WTC11 (cell line): Measurements from ENCODE around the gene EIF5. TPM values are rescaled to one million over a fixed set of nuclear protein-coding genes. Genes with fewer than 3 reads are reported as not detected.

Experiments used
- ATAC-seq: fragments of 200-7000 bp; cut with Tn5 transposase; 2 replicates; pipeline ENCODE4 v1.10.0; 2021; ENCODE audit warnings: mild to moderate bottlenecking, moderate library complexity
- CTCF ChIA-PET: fragments of 300-600 bp; sonication (Branson Sonifier 250); formaldehyde crosslinking; loops from one replicate; lab custom pipeline; 2021; ENCODE audit warnings: antibody characterized with exemption; lab: Charles Lee
- POLR2A ChIA-PET: fragments of 350-600 bp; sonication (Branson Sonifier 250); formaldehyde crosslinking; loops from one replicate; lab custom pipeline; 2021; ENCODE audit warnings: antibody characterized with exemption; lab: Charles Lee
- DNase-seq: peaks from one replicate; pipeline ENCODE4 v3.0.0; 2021; ENCODE audit warnings: low spot score
- H3K27ac Mint-ChIP-seq: 2 replicates; pipeline ENCODE4 v1.8.0; 2021; ENCODE audit warnings: mixed read lengths
- H3K27me3 Mint-ChIP-seq: 2 replicates; pipeline ENCODE4 v1.8.0; 2021; ENCODE audit warnings: low read depth, mild to moderate bottlenecking, moderate library complexity, mixed read lengths
- H3K36me3 Mint-ChIP-seq: 2 replicates; pipeline ENCODE4 v1.8.0; 2021; ENCODE audit warnings: mixed read lengths
- H3K4me1 Mint-ChIP-seq: 2 replicates; pipeline ENCODE4 v1.8.0; 2022; ENCODE audit warnings: mixed read lengths
- H3K4me3 Mint-ChIP-seq: 2 replicates; pipeline ENCODE4 v1.8.0; 2021; ENCODE audit warnings: mild to moderate bottlenecking, moderate library complexity, mixed read lengths
- H3K9me3 Mint-ChIP-seq: 2 replicates; pipeline ENCODE4 v1.8.0; 2021; ENCODE audit warnings: mixed read lengths
- EMX1 ChIP-seq: fragments of 250-450 bp; sonication (Bioruptor Pico); IDR thresholded peaks from 2 replicates; pipeline ENCODE4 v1.8.0; 2021; ENCODE audit warnings: mild to moderate bottlenecking
- MXD4 ChIP-seq: fragments of 250-450 bp; sonication (Bioruptor Pico); IDR thresholded peaks from 2 replicates; pipeline ENCODE4 v1.8.0; 2021; ENCODE audit warnings: mild to moderate bottlenecking, moderate library complexity, borderline replicate concordance
- NFYB ChIP-seq: sonication (generic); formaldehyde crosslinking; conservative IDR thresholded peaks from 2 replicates; pipeline ENCODE4 v1.8.0; 2022; ENCODE audit warnings: low read depth, missing genetic modification reagents
- PRRX2 ChIP-seq: fragments of 250-450 bp; sonication (Bioruptor Pico); IDR thresholded peaks from 2 replicates; pipeline ENCODE4 v1.8.0; 2021; ENCODE audit warnings: mild to moderate bottlenecking
- TEAD4 ChIP-seq: sonication (generic); formaldehyde crosslinking; IDR thresholded peaks from 2 replicates; pipeline ENCODE4 v1.8.0; 2022; ENCODE audit warnings: mild to moderate bottlenecking, missing genetic modification reagents
- ZNF138 ChIP-seq: sonication (generic); formaldehyde crosslinking; conservative IDR thresholded peaks from 2 replicates; pipeline ENCODE4 v1.8.1; 2022; ENCODE audit warnings: mild to moderate bottlenecking, moderate library complexity, missing genetic modification reagents
- ZNF396 ChIP-seq: fragments of 250-450 bp; sonication (Bioruptor Pico); IDR thresholded peaks from 2 replicates; pipeline ENCODE4 v1.8.0; 2021; ENCODE audit warnings: mild to moderate bottlenecking, moderate library complexity, borderline replicate concordance
- total RNA-seq: library from RNA; stranded (reverse); gene quantifications from 3 replicates; pipeline ENCODE4 v1.2.3, GENCODE V29; 2021
- TF ChIP-seq, protein P1 (sequence below): sonication (generic); formaldehyde crosslinking; IDR thresholded peaks from 2 replicates; pipeline ENCODE4 v1.8.1; 2023; ENCODE audit warnings: mild to moderate bottlenecking, missing genetic modification reagents, borderline replicate concordance
- TF ChIP-seq, protein P2 (sequence below): fragments of 250-450 bp; sonication (Bioruptor Pico); IDR thresholded peaks from 2 replicates; pipeline ENCODE4 v1.8.0; 2021; ENCODE audit warnings: mild to moderate bottlenecking
- TF ChIP-seq, protein P3 (sequence below): sonication (generic); formaldehyde crosslinking; IDR thresholded peaks from 2 replicates; pipeline ENCODE4 v1.8.0; 2023; ENCODE audit warnings: missing genetic modification reagents
- TF ChIP-seq, protein P4 (sequence below): sonication (generic); formaldehyde crosslinking; IDR thresholded peaks from 2 replicates; pipeline ENCODE4 v1.8.0; 2022; ENCODE audit warnings: mild to moderate bottlenecking, missing genetic modification reagents
- TF ChIP-seq, protein P5 (sequence below): sonication (generic); formaldehyde crosslinking; IDR thresholded peaks from 2 replicates; pipeline ENCODE4 v1.8.1; 2023; ENCODE audit warnings: mild to moderate bottlenecking, missing genetic modification reagents
- TF ChIP-seq, protein P6 (sequence below): sonication (generic); formaldehyde crosslinking; conservative IDR thresholded peaks from 2 replicates; pipeline ENCODE4 v1.8.1; 2023; ENCODE audit warnings: mild to moderate bottlenecking, low read depth, missing genetic modification reagents, moderate library complexity

Gene EIF5
- total RNA-seq, 1 experiment from 2014 or later = 282 TPM

DNA sequence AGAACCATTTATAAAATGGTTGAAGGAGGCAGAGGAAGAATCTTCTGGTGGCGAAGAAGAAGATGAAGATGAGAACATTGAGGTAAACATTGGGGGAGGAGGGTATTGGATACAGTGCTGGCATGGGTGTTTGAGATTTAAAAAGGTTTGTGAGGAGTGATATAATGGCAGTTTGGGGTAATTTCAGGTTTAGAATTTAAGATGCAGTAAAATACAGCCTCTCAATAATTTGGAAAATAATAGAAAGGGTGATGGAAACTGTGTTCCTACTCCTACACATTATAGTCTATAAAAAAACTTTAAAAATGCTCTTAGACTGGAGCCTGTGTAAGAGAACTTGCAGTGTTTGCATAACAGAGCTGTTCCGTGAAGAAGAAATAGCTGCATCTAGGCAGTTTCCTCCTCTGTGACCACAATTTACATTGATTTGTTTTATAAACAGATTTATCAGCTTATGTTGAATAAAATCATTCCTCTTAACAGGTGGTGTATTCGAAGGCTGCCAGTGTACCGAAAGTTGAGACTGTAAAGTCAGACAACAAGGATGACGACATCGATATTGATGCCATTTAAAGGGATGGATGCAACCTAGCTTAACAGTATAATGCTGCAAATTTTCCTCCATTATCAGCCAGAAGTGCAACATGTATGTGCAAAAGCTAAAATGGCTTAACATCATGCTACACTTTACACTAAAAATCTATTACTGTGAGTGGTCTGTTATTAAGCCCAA lies 6.6 kb downstream of the EIF5 start (continued):
- TF ChIP-seq, protein P1, sequence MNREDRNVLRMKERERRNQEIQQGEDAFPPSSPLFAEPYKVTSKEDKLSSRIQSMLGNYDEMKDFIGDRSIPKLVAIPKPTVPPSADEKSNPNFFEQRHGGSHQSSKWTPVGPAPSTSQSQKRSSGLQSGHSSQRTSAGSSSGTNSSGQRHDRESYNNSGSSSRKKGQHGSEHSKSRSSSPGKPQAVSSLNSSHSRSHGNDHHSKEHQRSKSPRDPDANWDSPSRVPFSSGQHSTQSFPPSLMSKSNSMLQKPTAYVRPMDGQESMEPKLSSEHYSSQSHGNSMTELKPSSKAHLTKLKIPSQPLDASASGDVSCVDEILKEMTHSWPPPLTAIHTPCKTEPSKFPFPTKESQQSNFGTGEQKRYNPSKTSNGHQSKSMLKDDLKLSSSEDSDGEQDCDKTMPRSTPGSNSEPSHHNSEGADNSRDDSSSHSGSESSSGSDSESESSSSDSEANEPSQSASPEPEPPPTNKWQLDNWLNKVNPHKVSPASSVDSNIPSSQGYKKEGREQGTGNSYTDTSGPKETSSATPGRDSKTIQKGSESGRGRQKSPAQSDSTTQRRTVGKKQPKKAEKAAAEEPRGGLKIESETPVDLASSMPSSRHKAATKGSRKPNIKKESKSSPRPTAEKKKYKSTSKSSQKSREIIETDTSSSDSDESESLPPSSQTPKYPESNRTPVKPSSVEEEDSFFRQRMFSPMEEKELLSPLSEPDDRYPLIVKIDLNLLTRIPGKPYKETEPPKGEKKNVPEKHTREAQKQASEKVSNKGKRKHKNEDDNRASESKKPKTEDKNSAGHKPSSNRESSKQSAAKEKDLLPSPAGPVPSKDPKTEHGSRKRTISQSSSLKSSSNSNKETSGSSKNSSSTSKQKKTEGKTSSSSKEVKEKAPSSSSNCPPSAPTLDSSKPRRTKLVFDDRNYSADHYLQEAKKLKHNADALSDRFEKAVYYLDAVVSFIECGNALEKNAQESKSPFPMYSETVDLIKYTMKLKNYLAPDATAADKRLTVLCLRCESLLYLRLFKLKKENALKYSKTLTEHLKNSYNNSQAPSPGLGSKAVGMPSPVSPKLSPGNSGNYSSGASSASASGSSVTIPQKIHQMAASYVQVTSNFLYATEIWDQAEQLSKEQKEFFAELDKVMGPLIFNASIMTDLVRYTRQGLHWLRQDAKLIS (CRISPR knock-in tag) = no peak
- TF ChIP-seq, protein P2, sequence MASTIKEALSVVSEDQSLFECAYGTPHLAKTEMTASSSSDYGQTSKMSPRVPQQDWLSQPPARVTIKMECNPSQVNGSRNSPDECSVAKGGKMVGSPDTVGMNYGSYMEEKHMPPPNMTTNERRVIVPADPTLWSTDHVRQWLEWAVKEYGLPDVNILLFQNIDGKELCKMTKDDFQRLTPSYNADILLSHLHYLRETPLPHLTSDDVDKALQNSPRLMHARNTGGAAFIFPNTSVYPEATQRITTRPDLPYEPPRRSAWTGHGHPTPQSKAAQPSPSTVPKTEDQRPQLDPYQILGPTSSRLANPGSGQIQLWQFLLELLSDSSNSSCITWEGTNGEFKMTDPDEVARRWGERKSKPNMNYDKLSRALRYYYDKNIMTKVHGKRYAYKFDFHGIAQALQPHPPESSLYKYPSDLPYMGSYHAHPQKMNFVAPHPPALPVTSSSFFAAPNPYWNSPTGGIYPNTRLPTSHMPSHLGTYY (CRISPR knock-in tag) = no peak
- TF ChIP-seq TEAD4 (CRISPR knock-in tag) = no peak
- TF ChIP-seq, protein P3, sequence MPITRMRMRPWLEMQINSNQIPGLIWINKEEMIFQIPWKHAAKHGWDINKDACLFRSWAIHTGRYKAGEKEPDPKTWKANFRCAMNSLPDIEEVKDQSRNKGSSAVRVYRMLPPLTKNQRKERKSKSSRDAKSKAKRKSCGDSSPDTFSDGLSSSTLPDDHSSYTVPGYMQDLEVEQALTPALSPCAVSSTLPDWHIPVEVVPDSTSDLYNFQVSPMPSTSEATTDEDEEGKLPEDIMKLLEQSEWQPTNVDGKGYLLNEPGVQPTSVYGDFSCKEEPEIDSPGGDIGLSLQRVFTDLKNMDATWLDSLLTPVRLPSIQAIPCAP (CRISPR knock-in tag) = no peak
- TF ChIP-seq, protein P4, sequence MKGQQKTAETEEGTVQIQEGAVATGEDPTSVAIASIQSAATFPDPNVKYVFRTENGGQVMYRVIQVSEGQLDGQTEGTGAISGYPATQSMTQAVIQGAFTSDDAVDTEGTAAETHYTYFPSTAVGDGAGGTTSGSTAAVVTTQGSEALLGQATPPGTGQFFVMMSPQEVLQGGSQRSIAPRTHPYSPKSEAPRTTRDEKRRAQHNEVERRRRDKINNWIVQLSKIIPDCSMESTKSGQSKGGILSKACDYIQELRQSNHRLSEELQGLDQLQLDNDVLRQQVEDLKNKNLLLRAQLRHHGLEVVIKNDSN (CRISPR knock-in tag) = no peak
- TF ChIP-seq EMX1 (CRISPR knock-in tag) = no peak

DNA sequence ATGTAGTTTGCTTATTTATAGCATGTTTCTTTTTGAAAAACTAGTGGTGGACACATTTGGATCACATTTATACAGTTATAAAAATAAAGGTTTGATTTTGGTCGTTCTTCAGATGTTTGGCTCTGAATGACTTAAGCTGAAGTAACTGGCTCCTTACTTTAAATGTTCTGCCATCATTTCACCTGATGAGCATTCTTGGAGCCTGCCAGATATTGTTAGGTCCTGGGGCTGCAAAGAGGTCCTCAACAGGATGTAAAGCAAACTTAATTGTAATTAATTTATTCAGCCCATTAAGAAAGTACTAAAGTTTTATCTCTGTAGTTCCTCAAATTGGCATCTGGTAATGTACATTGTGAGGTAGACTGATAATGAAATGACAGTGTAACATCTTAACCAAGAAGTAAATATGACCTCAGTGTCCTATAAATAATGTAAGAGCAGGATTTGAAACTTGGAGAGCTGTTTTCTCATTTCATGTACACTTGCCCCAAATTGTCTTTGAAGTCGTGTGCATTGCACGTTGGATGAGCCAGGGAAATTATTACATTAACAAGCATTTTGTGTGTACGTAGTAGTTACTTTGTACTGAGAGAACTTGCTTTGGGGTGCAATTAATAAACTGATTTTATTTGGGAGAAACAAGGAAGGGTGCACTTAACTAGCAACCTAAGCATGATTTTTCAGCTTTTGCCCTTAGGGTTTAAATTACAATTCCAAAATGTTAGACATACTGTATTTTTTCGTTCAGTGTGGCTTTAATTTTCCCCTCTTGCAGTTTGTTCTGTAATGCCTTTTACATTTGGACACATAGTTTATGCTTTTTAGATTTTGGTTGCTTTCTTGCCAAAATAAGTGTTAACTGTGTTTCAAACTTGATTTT lies 7.5 kb downstream of the EIF5 start:
- Mint-ChIP-seq H3K36me3 (peaks cover 85% of the 10 kb centered on the region), H3K4me1 (peaks cover 7% of the 10 kb centered on the region; the same call in 1 of the 2 replicates), H3K9me3 (no peaks in the 10 kb centered on the region), H3K27ac (no peak overlapping the region; the same call in 1 of the 2 replicates), H3K27me3 (no peaks in the 10 kb centered on the region), H3K4me3 (no peak overlapping the region)
- TF ChIP-seq NFYB (no peak), MXD4 (CRISPR knock-in tag) (no peak), ZNF138 (CRISPR knock-in tag) (no peak), ZNF396 (CRISPR knock-in tag) (no peak), PRRX2 (CRISPR knock-in tag) (no peak)
- TF ChIP-seq, protein P5, sequence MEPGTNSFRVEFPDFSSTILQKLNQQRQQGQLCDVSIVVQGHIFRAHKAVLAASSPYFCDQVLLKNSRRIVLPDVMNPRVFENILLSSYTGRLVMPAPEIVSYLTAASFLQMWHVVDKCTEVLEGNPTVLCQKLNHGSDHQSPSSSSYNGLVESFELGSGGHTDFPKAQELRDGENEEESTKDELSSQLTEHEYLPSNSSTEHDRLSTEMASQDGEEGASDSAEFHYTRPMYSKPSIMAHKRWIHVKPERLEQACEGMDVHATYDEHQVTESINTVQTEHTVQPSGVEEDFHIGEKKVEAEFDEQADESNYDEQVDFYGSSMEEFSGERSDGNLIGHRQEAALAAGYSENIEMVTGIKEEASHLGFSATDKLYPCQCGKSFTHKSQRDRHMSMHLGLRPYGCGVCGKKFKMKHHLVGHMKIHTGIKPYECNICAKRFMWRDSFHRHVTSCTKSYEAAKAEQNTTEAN (CRISPR knock-in tag) = no peak
- TF ChIP-seq, protein P6, sequence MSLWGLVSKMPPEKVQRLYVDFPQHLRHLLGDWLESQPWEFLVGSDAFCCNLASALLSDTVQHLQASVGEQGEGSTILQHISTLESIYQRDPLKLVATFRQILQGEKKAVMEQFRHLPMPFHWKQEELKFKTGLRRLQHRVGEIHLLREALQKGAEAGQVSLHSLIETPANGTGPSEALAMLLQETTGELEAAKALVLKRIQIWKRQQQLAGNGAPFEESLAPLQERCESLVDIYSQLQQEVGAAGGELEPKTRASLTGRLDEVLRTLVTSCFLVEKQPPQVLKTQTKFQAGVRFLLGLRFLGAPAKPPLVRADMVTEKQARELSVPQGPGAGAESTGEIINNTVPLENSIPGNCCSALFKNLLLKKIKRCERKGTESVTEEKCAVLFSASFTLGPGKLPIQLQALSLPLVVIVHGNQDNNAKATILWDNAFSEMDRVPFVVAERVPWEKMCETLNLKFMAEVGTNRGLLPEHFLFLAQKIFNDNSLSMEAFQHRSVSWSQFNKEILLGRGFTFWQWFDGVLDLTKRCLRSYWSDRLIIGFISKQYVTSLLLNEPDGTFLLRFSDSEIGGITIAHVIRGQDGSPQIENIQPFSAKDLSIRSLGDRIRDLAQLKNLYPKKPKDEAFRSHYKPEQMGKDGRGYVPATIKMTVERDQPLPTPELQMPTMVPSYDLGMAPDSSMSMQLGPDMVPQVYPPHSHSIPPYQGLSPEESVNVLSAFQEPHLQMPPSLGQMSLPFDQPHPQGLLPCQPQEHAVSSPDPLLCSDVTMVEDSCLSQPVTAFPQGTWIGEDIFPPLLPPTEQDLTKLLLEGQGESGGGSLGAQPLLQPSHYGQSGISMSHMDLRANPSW = no peak
- CTCF ChIA-PET = no interaction called here
- ATAC-seq = no peak
- POLR2A ChIA-PET = no interaction called here
- DNase-seq = no peak
